ENCODE measurements around the gene GABRA4. TPM values are rescaled to one million over a fixed set of nuclear protein-coding genes. Genes with fewer than 3 reads are reported as not detected.

The GABRA4 gene
- total RNA-seq, 4 donors from 2014 or later = 0.35 TPM; not detected in 3

- intact Hi-C loops (cut with DNase I; ENCODE audit: low total_unique reads) = no loop called here
- Histone ChIP-seq H3K27me3 (no peaks in the 10 kb centered on the region), H3K27ac (no peak overlapping the region), H3K4me1 (no peaks in the 10 kb centered on the region), H3K4me3 (no peak overlapping the region), H3K9me3 (no peaks in the 10 kb centered on the region), H3K36me3 (no peaks in the 10 kb centered on the region)
- no peak for DNase-seq
- no peak for TF ChIP-seq POLR2A (IDR thresholded peaks at IDR 0.05)
- TF ChIP-seq, protein P1, sequence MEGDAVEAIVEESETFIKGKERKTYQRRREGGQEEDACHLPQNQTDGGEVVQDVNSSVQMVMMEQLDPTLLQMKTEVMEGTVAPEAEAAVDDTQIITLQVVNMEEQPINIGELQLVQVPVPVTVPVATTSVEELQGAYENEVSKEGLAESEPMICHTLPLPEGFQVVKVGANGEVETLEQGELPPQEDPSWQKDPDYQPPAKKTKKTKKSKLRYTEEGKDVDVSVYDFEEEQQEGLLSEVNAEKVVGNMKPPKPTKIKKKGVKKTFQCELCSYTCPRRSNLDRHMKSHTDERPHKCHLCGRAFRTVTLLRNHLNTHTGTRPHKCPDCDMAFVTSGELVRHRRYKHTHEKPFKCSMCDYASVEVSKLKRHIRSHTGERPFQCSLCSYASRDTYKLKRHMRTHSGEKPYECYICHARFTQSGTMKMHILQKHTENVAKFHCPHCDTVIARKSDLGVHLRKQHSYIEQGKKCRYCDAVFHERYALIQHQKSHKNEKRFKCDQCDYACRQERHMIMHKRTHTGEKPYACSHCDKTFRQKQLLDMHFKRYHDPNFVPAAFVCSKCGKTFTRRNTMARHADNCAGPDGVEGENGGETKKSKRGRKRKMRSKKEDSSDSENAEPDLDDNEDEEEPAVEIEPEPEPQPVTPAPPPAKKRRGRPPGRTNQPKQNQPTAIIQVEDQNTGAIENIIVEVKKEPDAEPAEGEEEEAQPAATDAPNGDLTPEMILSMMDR (IDR thresholded peaks at IDR 0.05) = no peak
Observed at GRCh38 chr4:47012676-47013075, 19.3 kb upstream of the GABRA4 start.

DNA sequence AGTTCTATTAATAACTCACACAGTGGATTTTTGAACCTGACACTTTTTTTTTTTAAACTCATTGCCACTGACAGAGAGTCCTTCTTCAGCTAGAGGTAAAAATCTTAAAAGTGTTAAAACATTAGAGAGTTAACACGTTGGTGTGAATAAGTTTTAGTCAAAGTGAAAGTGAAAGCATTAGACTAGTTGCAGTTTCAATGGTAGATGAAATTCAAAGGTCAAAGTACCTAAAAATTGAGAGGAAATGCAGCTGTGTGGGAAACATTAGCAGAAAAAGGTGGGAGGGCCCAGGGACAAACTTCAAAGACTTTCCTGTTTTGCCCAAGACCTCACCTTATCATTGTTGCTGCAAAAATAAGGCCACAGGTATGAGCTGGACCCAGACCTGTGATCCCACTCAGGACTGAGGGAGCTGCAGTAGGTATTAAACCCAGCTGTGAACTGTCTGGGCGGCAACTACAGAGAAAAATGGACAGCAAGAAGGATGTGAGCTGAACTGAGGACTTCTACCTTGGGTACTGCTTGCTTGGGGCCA, 17.6 kb upstream of the GABRA4 start:
- Histone ChIP-seq H3K4me3 (no peak overlapping the region), H3K36me3 (no peaks in the 10 kb centered on the region), H3K4me1 (no peaks in the 10 kb centered on the region), H3K27ac (no peak overlapping the region), H3K27me3 (no peaks in the 10 kb centered on the region), H3K9me3 (no peaks in the 10 kb centered on the region)
- no peak for DNase-seq
- TF ChIP-seq, protein P1 (IDR thresholded peaks at IDR 0.05) = no peak
- no peak for TF ChIP-seq POLR2A (IDR thresholded peaks at IDR 0.05)
- intact Hi-C loops (cut with DNase I; ENCODE audit: low total_unique reads) = no loop called here

DNA sequence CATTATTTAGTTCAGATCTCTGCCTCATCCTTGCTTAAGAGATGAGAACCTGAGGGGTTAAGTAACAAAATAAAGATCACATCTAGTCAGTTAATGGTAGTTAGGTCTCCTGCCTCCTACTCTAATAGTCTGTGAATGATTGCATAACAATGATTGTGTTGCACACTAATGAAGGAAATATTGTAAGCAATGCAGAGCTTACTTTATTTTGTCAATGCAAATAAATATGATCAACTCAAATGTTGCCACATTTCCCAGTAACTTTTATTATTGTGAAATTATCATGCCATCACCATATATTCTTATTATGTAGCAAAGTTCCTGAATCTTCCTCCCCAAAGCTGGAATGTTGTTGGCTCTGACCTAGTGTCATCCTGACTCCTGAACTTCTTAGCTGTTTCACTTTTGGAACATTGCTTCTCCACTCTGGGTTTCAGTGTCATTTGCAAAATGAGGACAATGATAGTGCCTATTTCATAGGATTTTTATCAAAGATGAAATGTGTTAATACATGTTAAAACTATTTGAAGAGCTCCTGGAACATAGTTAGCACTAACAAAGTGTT, 17.0 kb upstream of the GABRA4 start:
- Histone ChIP-seq H3K4me3 (no peak overlapping the region), H3K4me1 (no peaks in the 10 kb centered on the region), H3K27me3 (no peaks in the 10 kb centered on the region), H3K27ac (no peak overlapping the region), H3K36me3 (no peaks in the 10 kb centered on the region), H3K9me3 (no peaks in the 10 kb centered on the region)
- intact Hi-C loops (cut with DNase I; ENCODE audit: low total_unique reads) = no loop called here
- no peak for DNase-seq
- TF ChIP-seq, protein P1 (IDR thresholded peaks at IDR 0.05) = no peak
- TF ChIP-seq POLR2A (IDR thresholded peaks at IDR 0.05) = no peak

GRCh38 chr4:47002580-47002979, 9.2 kb upstream of the GABRA4 start:
- intact Hi-C loops (cut with DNase I; ENCODE audit: low total_unique reads) = no loop called here
- TF ChIP-seq, protein P1 (IDR thresholded peaks at IDR 0.05) = no peak
- TF ChIP-seq POLR2A (IDR thresholded peaks at IDR 0.05) = no peak
- H3K4me3 ChIP-seq = no peak overlapping the region

DNA sequence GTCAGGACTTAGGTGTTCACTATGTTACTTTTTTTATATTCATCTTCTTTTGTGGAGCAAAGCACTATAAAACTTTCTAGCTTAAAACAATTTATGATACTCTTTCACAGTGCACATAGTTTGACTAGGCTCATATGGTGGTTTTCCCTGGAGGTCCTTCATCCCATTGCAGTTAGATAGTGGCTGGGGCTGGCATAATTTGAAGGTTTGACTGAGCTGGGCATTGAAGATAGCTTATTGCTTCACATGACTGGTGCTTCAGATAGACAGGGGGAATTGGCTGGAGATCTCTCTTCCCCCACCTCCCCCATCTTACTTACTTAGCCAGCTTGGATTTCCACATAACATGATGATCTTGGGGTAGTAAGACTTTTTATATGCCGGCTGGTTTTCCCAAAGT, 7.0 kb upstream of the GABRA4 start:
- Histone ChIP-seq H3K9me3 (no peaks in the 10 kb centered on the region), H3K27me3 (no peaks in the 10 kb centered on the region), H3K27ac (no peak overlapping the region), H3K36me3 (no peaks in the 10 kb centered on the region), H3K4me3 (no peak overlapping the region), H3K4me1 (no peaks in the 10 kb centered on the region)
- DNase-seq = no peak
- intact Hi-C loops (cut with DNase I; ENCODE audit: low total_unique reads) = no loop called here
- TF ChIP-seq, protein P1 (IDR thresholded peaks at IDR 0.05) = no peak
- no peak for TF ChIP-seq POLR2A (IDR thresholded peaks at IDR 0.05)

More at GRCh38 chr4:47002580-47002979, 9.2 kb upstream of the GABRA4 start:
- Histone ChIP-seq H3K4me1 (no peaks in the 10 kb centered on the region), H3K36me3 (no peaks in the 10 kb centered on the region), H3K27ac (no peak overlapping the region), H3K9me3 (no peaks in the 10 kb centered on the region), H3K27me3 (no peaks in the 10 kb centered on the region)
- no peak for DNase-seq

All from uterus (tissue), 4 donors.